OCI-LY7 (cell line): ENCODE data around the gene OAS2. TPM values are rescaled to one million over a fixed set of nuclear protein-coding genes. Genes with fewer than 3 reads are reported as not detected.

Source experiments
- BruUV-seq: library from RNA; stranded (reverse); fragments of 400-500 nt; replicated peaks from 2 replicates; lab custom pipeline; 2021; lab: Mats Ljungman, UMichigan
- CTCF ChIA-PET: fragments of 300-600 bp; sonication (Branson Sonifier 250); formaldehyde crosslinking; loops from one replicate; lab custom pipeline; 2022; ENCODE audit warnings: antibody characterized with exemption; ENCODE audit not compliant: unreplicated experiment; lab: Charles Lee
- POLR2A ChIA-PET: fragments of 300-600 bp; sonication (Branson Sonifier 250); formaldehyde crosslinking; loops from one replicate; lab custom pipeline; 2022; ENCODE audit warnings: antibody characterized with exemption; lab: Charles Lee
- DNase-seq: peaks from one replicate; pipeline ENCODE4 v3.0.0-alpha.2; 2015; ENCODE audit warnings: low spot score
- H2AFZ ChIP-seq: fragments of 200-600 bp; sonication (generic), shearing (Covaris generic); 2 replicates; pipeline ENCODE4 v1.6.1; 2014; ENCODE audit warnings: mild to moderate bottlenecking, antibody characterized with exemption, low read length, moderate library complexity
- H3K27ac ChIP-seq: fragments of 200-600 bp; sonication (generic); 2 replicates; pipeline ENCODE4 v1.5.1; 2014; ENCODE audit warnings: mixed run types, low read depth, mild to moderate bottlenecking, moderate library complexity, low read length, inconsistent platforms; ENCODE audit not compliant: poor library complexity, severe bottlenecking
- H3K36me3 ChIP-seq: fragments of 200-600 bp; sonication (generic); 2 replicates; pipeline ENCODE4 v1.6.1; 2014; ENCODE audit warnings: mild to moderate bottlenecking, antibody characterized with exemption, low read length, moderate library complexity, mixed read lengths; ENCODE audit not compliant: insufficient read depth
- H3K4me1 ChIP-seq: fragments of 200-600 bp; sonication (generic); 2 replicates; pipeline ENCODE4 v1.5.1; 2014; ENCODE audit warnings: mild to moderate bottlenecking, low read length; ENCODE audit not compliant: insufficient read depth, poor library complexity, severe bottlenecking
- H3K4me2 ChIP-seq: fragments of 200-600 bp; sonication (generic); 2 replicates; pipeline ENCODE4 v1.6.1; 2014; ENCODE audit warnings: mild to moderate bottlenecking, low read length
- H3K4me3 ChIP-seq: fragments of 200-600 bp; sonication (generic); 2 replicates; pipeline ENCODE4 v1.5.1; 2014; ENCODE audit warnings: mild to moderate bottlenecking, low read depth, low read length; ENCODE audit not compliant: poor library complexity, severe bottlenecking
- H3K79me2 ChIP-seq: fragments of 200-600 bp; sonication (generic); 2 replicates; pipeline ENCODE4 v1.6.1; 2016; ENCODE audit warnings: low read depth, mild to moderate bottlenecking, low read length, moderate library complexity, mixed read lengths; ENCODE audit not compliant: insufficient read depth
- H3K9me2 ChIP-seq: fragments of 200-600 bp; sonication (generic); 2 replicates; pipeline ENCODE4 v1.6.1; 2016; ENCODE audit warnings: mild to moderate bottlenecking, low read length, mixed read lengths; ENCODE audit not compliant: insufficient read depth
- H3K9me3 ChIP-seq: fragments of 200-600 bp; sonication (generic); 2 replicates; pipeline ENCODE4 v1.6.1; 2014; ENCODE audit warnings: mild to moderate bottlenecking, mixed run types, low read length, mixed read lengths
- H4K20me1 ChIP-seq: fragments of 200-600 bp; sonication (generic); 2 replicates; pipeline ENCODE4 v1.6.1; 2014; ENCODE audit warnings: mild to moderate bottlenecking, antibody characterized with exemption, low read length, moderate library complexity, mixed read lengths; ENCODE audit not compliant: insufficient read depth
- CTCF ChIP-seq: fragments of 200-600 bp; sonication (generic); conservative IDR thresholded peaks from 2 replicates; pipeline ENCODE4 v1.5.1; 2014; ENCODE audit warnings: mild to moderate bottlenecking, antibody characterized with exemption, low read length, moderate library complexity, mixed read lengths
- EZH2phosphoT487 ChIP-seq: fragments of 200-600 bp; sonication (generic); IDR thresholded peaks from 2 replicates; pipeline ENCODE4 v1.6.1; 2018; ENCODE audit warnings: low read depth, borderline replicate concordance, mild to moderate bottlenecking, mixed run types, antibody characterized with exemption, low read length, moderate library complexity, mixed read lengths
- intact Hi-C: fragments of 100-400 bp; cut with micrococcal nuclease; formaldehyde crosslinking; loops from one replicate; pipeline ENCODE4 v1.10.0; 2022; ENCODE audit not compliant: unreplicated experiment
- total RNA-seq, 2 experiments: library from RNA; depleted of rRNA in 1 of 2; stranded (reverse); fragments of >200 nt in 1 of 2; shearing (Covaris generic) in 1 of 2; gene quantifications; 2 replicates each; pipeline ENCODE4 v1.2.3, GENCODE V29; 2014 to 2022

Gene OAS2
- total RNA-seq, 2 experiments from 2014 or later: 33.2 to 46.8 TPM

- H3K4me3 ChIP-seq: no peak overlapping the region
- ChIA-PET CTCF (no interaction called here), POLR2A (no interaction called here)
- peaks cover 65% of the 10 kb centered on the region; the same call in 1 of the 2 replicates for H3K79me2 ChIP-seq
- no peaks in the 10 kb centered on the region for H4K20me1 ChIP-seq
- H3K4me1 ChIP-seq: peaks cover 19% of the 10 kb centered on the region
- intact Hi-C loops: no loop called here
- DNase-seq: no peak
- H3K9me2 ChIP-seq: no peaks in the 10 kb centered on the region
- peaks cover 97% of the 10 kb centered on the region for H3K36me3 ChIP-seq
- no peak for TF ChIP-seq EZH2phosphoT487
- TF ChIP-seq CTCF: no peak
- H3K27ac ChIP-seq: no peak overlapping the region
- peaks cover 44% of the 10 kb centered on the region for H3K9me3 ChIP-seq
- H2AFZ ChIP-seq: no peak overlapping the region
- BruUV-seq: no TSS peak
- H3K4me2 ChIP-seq: no peak overlapping the region
These were observed 7.4 kb downstream of the OAS2 start for GRCh38 chr12:112985642-112986290.

GRCh38 chr12:112986291-112986800 is 8.0 kb downstream of the OAS2 start:
- Histone ChIP-seq H3K27ac (no peak overlapping the region), H3K4me3 (no peak overlapping the region), H3K9me3 (peaks cover 39% of the 10 kb centered on the region), H3K36me3 (peaks cover 98% of the 10 kb centered on the region), H3K4me2 (no peak overlapping the region), H4K20me1 (no peaks in the 10 kb centered on the region), H3K79me2 (peaks cover 59% of the 10 kb centered on the region; the same call in 1 of the 2 replicates), H3K9me2 (no peaks in the 10 kb centered on the region), H3K4me1 (peaks cover 14% of the 10 kb centered on the region), H2AFZ (no peak overlapping the region)
- intact Hi-C loops: no loop called here
- BruUV-seq: no TSS peak
- CTCF ChIA-PET: no interaction called here
- no peak for DNase-seq
- POLR2A ChIA-PET: no interaction called here
- no peak for TF ChIP-seq CTCF
- no peak for TF ChIP-seq EZH2phosphoT487

GRCh38 chr12:112987561-112987960 is 9.2 kb downstream of the OAS2 start:
- TF ChIP-seq EZH2phosphoT487: no peak
- TF ChIP-seq CTCF: no peak
- H3K9me2 ChIP-seq: no peaks in the 10 kb centered on the region
- no TSS peak for BruUV-seq
- peaks cover 13% of the 10 kb centered on the region for H3K4me1 ChIP-seq
- intact Hi-C loops: no loop called here
- H3K4me3 ChIP-seq: no peak overlapping the region
- peaks cover 98% of the 10 kb centered on the region for H3K36me3 ChIP-seq
- peak overlapping the region; percentile 39 for H3K27ac ChIP-seq
- ChIA-PET POLR2A (interaction anchor here (1.1 to 1.2 kb wide), 2 partner anchors 9 to 12 kb away, joined by 3 to 4 read pairs; partner anchors contain the start of gene OAS2), CTCF (no interaction called here)
- DNase-seq: no peak
- peaks cover 47% of the 10 kb centered on the region; the same call in 1 of the 2 replicates for H3K79me2 ChIP-seq
- H3K4me2 ChIP-seq: no peak overlapping the region
- H2AFZ ChIP-seq: no peak overlapping the region
- no peaks in the 10 kb centered on the region for H4K20me1 ChIP-seq
- peaks cover 30% of the 10 kb centered on the region for H3K9me3 ChIP-seq
